HG02623 (cell line): Measurements from ENCODE around the gene KCNK7.

Experiments
- ATAC-seq: cut with Tn5 transposase; IDR thresholded peaks from one replicate; pipeline ENCODE4 v1.9.1; 2021; ENCODE audit warnings: moderate library complexity; ENCODE audit not compliant: unreplicated experiment

KCNK7 gene

GRCh38 chr11:65627202-65627601, 31.6 kb upstream of the KCNK7 start:
- ATAC-seq: no peak

GRCh38 chr11:65625628-65626342, 30.2 kb upstream of the KCNK7 start:
- no peak for ATAC-seq

- no peak for ATAC-seq
Measured at GRCh38 chr11:65624931-65625627, 29.5 kb upstream of the KCNK7 start.

- ATAC-seq: no peak
Measured at GRCh38 chr11:65623852-65624616, 28.4 kb upstream of the KCNK7 start.

GRCh38 chr11:65623177-65623576, 27.6 kb upstream of the KCNK7 start:
- no peak for ATAC-seq

- ATAC-seq: no peak
Measured at GRCh38 chr11:65622011-65622410, 26.4 kb upstream of the KCNK7 start.

GRCh38 chr11:65621460-65621859, 25.9 kb upstream of the KCNK7 start:
- ATAC-seq: no peak

GRCh38 chr11:65620666-65621065, 25.1 kb upstream of the KCNK7 start:
- no peak for ATAC-seq

- no peak for ATAC-seq
Measured at GRCh38 chr11:65619281-65619928, 23.8 kb upstream of the KCNK7 start.

GRCh38 chr11:65618763-65619162, 23.2 kb upstream of the KCNK7 start:
- ATAC-seq: no peak

- ATAC-seq: no peak
Measured at GRCh38 chr11:65617990-65618751, 22.6 kb upstream of the KCNK7 start.

- ATAC-seq: no peak
Measured at GRCh38 chr11:65617136-65617850, 21.7 kb upstream of the KCNK7 start.

- ATAC-seq: no peak
Measured at GRCh38 chr11:65616575-65617001, 21.0 kb upstream of the KCNK7 start.

GRCh38 chr11:65615950-65616574, 20.5 kb upstream of the KCNK7 start:
- ATAC-seq: peak; percentile 3

GRCh38 chr11:65615229-65615949, 19.8 kb upstream of the KCNK7 start, which contains the start of gene PCNX3:
Gene PCNX3, plus strand, starts transcription at chr11:65615776. Its CDS starts 536 bp downstream, at chr11:65616312.
- ATAC-seq: peak; percentile 79

GRCh38 chr11:65613091-65613928, 17.7 kb upstream of the KCNK7 start:
- ATAC-seq: no peak

- no peak for ATAC-seq
Measured at GRCh38 chr11:65612691-65613090, 17.1 kb upstream of the KCNK7 start.
